Measurements from ENCODE around the gene TXNRD2. TPM values are rescaled to one million over a fixed set of nuclear protein-coding genes. Genes with fewer than 3 reads are reported as not detected.

TXNRD2 gene
- total RNA-seq, 2 donors from 2014 or later, result 4.6 to 33.0 TPM

- DNase-seq (ENCODE audit: low spot score in 2 of 2) (peak in 1 of 2 donors; percentile 50), ATAC-seq (no peak)
- peak overlapping the region in 1 of 2 donors; percentile 80 for H3K27ac Mint-ChIP-seq
- no peaks in the 10 kb centered on the region for H3K9me3 Mint-ChIP-seq
- no peaks in the 10 kb centered on the region for H3K36me3 Mint-ChIP-seq
These were observed 68.3 kb downstream of the TXNRD2 start for GRCh38 chr22:19873138-19873959.

- Mint-ChIP-seq H3K36me3 (no peaks in the 10 kb centered on the region), H3K27ac (no peak overlapping the region), H3K9me3 (no peaks in the 10 kb centered on the region)
- ATAC-seq (no peak), DNase-seq (ENCODE audit: low spot score in 2 of 2) (peak in 1 of 2 donors; percentile 44)
These were observed 68.9 kb downstream of the TXNRD2 start for GRCh38 chr22:19872779-19873137.

DNA sequence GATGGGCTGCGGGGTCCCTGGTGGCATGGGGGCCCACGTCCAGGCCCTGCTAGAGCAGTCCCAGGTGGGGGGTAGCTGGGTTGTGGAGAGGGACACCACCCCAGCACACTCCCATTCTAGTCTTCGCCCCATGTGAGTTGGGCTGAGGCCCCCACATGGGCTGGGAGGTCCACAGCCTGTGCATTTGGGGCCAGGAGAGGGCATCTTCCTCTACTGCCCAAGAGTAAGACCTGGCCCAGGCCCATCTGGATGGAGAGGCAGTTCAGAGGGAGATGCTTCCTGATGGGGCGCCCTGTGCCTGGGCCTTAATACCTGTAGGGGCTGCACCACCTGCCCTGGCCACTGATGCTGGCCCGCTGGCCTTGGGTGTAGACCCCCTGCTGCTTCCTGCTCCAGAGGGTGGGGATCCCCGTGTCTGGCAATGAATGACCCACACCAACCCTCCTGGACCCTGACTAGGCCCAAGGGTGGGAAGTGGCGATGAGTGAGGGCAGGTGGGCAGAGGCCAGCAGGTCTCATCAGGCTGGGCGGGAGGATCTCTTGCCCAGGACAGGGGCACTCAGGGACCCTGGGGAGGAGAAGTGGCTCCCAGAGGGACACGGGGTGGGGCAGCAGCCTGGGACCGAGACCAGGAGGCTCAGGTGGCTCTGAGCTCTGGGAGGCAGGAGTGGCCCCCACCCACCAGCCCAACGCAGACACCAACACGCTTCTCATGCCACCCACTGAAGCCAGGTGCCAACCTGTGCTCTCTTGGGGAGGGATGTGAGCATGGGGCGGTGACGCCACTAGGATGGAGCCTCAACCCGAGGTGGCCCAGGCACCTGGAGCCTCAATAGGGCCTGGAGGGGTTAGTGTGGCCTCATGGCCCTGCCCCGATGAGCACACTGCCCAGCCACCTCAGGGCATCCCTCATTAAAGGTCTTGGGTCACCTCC lies 69.5 kb downstream of the TXNRD2 start:
- ATAC-seq (no peak), DNase-seq (ENCODE audit: low spot score in 2 of 2) (peak in 1 of 2 donors; percentile 37)
- no peaks in the 10 kb centered on the region for H3K9me3 Mint-ChIP-seq
- H3K27ac Mint-ChIP-seq, result no peak overlapping the region
- no peaks in the 10 kb centered on the region for H3K36me3 Mint-ChIP-seq

- ATAC-seq (no peak), DNase-seq (ENCODE audit: low spot score in 2 of 2) (peak in 1 of 2 donors; percentile 55)
- H3K36me3 Mint-ChIP-seq, result no peaks in the 10 kb centered on the region
- H3K27ac Mint-ChIP-seq, result no peak overlapping the region
- no peaks in the 10 kb centered on the region for H3K9me3 Mint-ChIP-seq
These were observed 70.4 kb downstream of the TXNRD2 start for GRCh38 chr22:19871023-19871844.

DNA sequence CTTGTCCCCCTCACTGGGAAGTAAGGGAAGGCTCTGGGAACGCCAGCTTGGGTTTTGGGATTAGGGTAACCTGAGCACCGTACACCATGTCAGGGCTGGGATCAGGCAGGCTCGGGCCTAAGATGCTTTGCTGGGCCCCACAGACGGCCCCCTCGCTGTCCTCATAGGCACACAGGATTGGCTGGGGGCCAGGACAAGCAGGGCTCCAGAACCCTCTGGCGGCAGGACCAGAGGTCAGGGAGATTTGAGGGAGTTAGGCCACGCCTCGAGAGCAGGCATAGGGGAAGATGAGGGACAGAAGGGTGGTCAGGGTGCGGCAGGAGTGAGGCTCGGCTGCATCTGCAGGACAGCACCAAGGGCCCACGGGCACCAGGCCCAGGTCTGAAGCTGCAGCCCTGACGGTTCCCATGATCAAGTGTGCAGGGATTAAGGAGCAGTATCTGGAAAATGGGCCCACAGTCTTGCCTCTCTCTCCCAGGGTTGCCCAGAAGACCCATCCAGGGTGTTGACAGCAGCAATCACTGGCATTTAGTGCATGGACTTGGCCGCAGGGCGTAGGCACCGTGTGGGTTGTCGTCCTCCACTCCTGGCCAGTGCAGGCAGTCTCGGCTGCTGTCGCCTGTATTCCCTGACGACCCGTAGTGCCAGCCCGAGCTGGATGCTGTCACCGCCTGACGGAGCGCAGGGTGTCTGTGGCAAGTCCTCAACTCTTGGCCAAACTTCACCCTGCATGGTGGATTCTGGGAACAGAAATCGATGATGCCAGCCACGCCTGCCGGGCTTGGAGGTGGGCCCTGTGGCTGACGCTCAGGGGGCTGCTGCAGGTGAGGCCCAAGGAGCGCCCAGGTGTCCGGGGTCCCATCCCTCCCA lies 71.2 kb downstream of the TXNRD2 start:
- DNase-seq (ENCODE audit: low spot score in 2 of 2) (peak in 1 of 2 donors; percentile 46), ATAC-seq (no peak)
- Mint-ChIP-seq H3K36me3 (no peaks in the 10 kb centered on the region), H3K9me3 (no peaks in the 10 kb centered on the region), H3K27ac (no peak overlapping the region)

DNA sequence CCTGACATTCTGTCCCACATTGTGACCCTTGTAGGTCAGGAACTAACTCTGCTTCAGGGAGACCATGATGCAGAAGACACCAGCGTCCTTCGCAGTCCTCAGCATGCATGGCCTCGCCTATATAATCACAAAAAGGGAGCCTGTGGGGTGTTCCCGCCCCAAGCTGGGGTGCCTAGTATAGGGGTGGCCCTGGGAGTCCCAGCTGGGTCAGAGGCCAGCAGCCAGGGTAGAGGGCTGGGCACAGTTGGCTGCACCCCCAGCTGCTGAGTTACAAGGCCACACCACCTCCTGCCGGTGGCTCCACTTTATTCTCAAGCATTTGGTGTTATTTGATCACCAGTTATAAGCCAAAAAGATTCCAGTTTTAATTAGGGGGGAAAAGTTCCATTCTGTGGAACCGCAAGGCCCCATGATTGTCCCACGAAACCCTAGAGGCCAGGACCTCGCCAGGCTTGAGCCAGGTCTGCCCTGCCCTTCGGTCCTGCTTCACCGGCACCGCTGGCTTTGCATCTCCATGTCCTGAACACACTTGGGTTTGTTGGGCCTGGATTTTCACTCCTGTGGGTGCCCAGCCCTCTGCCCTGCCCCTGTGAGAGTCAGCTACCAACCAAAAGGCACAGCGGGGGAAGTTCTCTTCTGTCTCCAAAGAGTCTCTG lies 72.0 kb downstream of the TXNRD2 start:
- DNase-seq (ENCODE audit: low spot score in 2 of 2) (peak in 1 of 2 donors; percentile 37), ATAC-seq (no peak)
- no peaks in the 10 kb centered on the region for H3K9me3 Mint-ChIP-seq
- no peaks in the 10 kb centered on the region for H3K36me3 Mint-ChIP-seq
- H3K27ac Mint-ChIP-seq, result no peak overlapping the region

- no peak for ATAC-seq
- H3K27ac Mint-ChIP-seq, result peak overlapping the region in 1 of 2 donors; percentile 39
These were observed 72.7 kb downstream of the TXNRD2 start for GRCh38 chr22:19868773-19869471.

DNA sequence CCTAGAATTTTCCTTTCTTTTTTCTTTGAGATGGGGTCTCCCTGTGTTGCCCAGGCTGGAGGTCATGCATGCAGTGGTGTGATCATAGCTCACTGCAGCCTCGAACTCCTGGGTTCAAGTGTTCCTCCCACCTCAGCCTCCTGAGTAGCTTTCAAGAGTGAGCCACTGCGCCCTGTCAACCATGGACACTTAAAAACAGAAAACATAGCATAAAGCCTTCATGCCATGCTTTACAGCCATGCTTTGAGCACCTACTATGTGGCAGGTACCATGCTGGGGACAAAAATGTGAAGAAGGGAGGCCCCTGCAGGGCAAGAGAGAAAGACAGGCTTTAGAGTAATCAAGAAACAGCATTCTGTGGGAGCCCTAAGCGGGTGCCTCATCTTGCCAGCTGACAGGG lies 73.3 kb downstream of the TXNRD2 start:
- Mint-ChIP-seq H3K36me3 (no peaks in the 10 kb centered on the region), H3K27ac (peak overlapping the region; percentile 39), H3K9me3 (no peaks in the 10 kb centered on the region)
- DNase-seq (ENCODE audit: low spot score in 2 of 2) (no peak), ATAC-seq (no peak)

More at GRCh38 chr22:19868773-19869471, 72.7 kb downstream of the TXNRD2 start:
- DNase-seq (ENCODE audit: low spot score in 2 of 2), result peak in 1 of 2 donors; percentile 38
- no peaks in the 10 kb centered on the region for H3K9me3 Mint-ChIP-seq
- no peaks in the 10 kb centered on the region for H3K36me3 Mint-ChIP-seq

GRCh38 chr22:19867617-19868016 lies 74.0 kb downstream of the TXNRD2 start:
- DNase-seq (ENCODE audit: low spot score in 2 of 2) (no peak), ATAC-seq (no peak)
- Mint-ChIP-seq H3K36me3 (no peaks in the 10 kb centered on the region), H3K27ac (peak overlapping the region; percentile 39), H3K9me3 (no peaks in the 10 kb centered on the region)

- Mint-ChIP-seq H3K36me3 (no peaks in the 10 kb centered on the region), H3K27ac (no peak overlapping the region), H3K9me3 (no peaks in the 10 kb centered on the region)
- DNase-seq (ENCODE audit: low spot score in 2 of 2) (no peak), ATAC-seq (no peak)
These were observed 75.0 kb downstream of the TXNRD2 start for GRCh38 chr22:19866665-19867009.

DNA sequence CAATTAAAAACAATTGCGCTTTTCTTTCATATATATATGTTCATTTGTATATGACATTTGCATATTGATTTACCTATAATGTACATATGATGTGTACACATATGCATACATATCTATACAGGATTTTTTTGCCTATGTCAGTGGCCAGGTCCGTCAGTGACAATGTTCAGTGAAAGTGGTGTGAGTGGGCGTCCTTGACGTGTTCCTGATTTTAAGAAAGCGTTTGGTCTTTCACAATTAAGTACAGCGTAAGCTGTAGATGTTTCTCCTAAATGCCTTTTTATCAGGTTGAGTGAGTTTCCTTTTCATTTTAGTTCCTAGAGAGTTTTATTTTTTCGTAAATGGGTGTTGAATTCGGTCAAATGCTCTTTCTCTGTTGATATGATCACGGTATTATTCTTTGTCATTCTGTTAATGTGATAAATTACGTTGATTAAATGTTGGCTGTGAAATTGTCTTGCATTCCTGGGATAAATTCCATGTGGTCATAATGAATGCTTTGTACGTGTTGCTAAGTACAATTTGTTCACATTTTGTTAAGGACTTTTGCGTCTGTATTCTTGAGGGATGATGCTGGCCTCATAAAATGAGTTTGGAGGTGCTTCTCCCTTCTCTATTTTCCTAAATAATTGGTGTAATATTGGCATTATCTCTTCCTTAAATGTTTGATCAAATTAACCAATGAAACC lies 76.3 kb downstream of the TXNRD2 start:
- Mint-ChIP-seq H3K9me3 (no peaks in the 10 kb centered on the region), H3K27ac (no peak overlapping the region), H3K36me3 (no peaks in the 10 kb centered on the region)
- DNase-seq (ENCODE audit: low spot score in 2 of 2) (no peak), ATAC-seq (no peak)

DNA sequence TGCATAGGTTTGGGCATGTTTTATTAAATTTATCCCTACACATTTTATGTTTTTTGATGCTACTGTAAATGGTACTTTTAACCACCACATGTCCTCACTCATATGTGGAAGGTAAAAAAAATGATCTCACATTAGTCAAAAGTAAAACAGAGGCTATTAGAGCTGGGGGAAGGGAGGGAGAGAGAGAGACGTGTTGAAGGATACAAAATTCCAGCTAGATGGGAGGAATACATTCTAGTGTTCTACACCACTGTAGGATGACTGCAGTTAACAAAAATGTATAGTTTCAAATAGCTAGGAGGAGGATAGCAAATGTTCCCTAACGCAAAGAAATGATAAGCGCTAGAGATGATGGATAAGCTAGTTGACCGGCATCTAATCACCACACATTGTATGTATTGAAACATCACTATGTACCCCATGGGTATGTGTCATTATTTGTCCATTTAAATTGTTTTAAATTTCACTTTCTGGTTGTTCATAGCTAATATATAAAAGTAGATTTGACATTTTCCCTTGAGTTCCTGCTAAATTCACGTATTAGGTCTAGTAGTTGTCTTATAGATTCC lies 77.0 kb downstream of the TXNRD2 start:
- H3K27ac Mint-ChIP-seq, result no peak overlapping the region
- DNase-seq (ENCODE audit: low spot score in 2 of 2), result no peak
- no peaks in the 10 kb centered on the region for H3K36me3 Mint-ChIP-seq
- H3K9me3 Mint-ChIP-seq, result no peaks in the 10 kb centered on the region
- ATAC-seq, result no peak

DNA sequence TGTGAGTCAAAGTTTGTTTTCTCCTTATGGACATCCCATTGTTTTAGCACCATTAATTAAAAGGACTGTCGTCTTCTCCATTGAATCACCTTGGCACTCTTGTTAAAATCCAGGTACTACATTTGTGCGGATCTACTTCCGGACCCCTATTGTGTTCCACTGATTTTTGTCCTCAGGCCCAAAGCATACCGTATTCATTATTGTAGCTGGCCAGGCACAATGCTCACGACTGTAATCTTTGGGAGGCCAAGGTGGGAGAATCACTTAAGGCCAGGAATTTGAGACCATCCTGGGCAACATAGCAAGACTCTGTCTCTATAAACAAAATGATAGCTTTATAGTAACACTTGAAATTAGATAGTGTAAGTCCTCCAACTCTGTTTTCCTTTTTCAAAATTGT lies 78.0 kb downstream of the TXNRD2 start:
- no peaks in the 10 kb centered on the region for H3K9me3 Mint-ChIP-seq
- H3K27ac Mint-ChIP-seq, result no peak overlapping the region
- ATAC-seq, result no peak
- no peak for DNase-seq (ENCODE audit: low spot score in 2 of 2)
- H3K36me3 Mint-ChIP-seq, result no peaks in the 10 kb centered on the region

GRCh38 chr22:19862619-19863246 lies 78.9 kb downstream of the TXNRD2 start:
- no peak overlapping the region for H3K27ac Mint-ChIP-seq
- H3K9me3 Mint-ChIP-seq, result no peaks in the 10 kb centered on the region
- no peak for DNase-seq (ENCODE audit: low spot score in 2 of 2)
- no peak for ATAC-seq
- H3K36me3 Mint-ChIP-seq, result peaks cover 0 to under 1% of the 10 kb centered on the region in 2 donors
